ACC112 (cell line): Measurements from ENCODE around the gene ZNF710.
A peak's percentile ranks its signal among the peaks of the same experiment; 100 is the strongest.

ENCODE experiments used
- H2AFZ ChIP-seq: fragments of 200-600 bp; sonication (generic); one replicate; pipeline ENCODE4 v1.6.0; 2017; ENCODE audit warnings: antibody characterized with exemption, low read length; ENCODE audit not compliant: unreplicated experiment
- H3K27ac ChIP-seq: fragments of 200-600 bp; sonication (generic); 2 replicates; pipeline ENCODE4 v1.5.1; 2014; ENCODE audit warnings: low read depth, mild to moderate bottlenecking, antibody characterized with exemption, low read length, moderate library complexity
- H3K27me3 ChIP-seq: fragments of 200-600 bp; sonication (generic); 2 replicates; pipeline ENCODE4 v1.6.1; 2014; ENCODE audit warnings: mild to moderate bottlenecking, antibody characterized with exemption, low read length, moderate library complexity, mixed read lengths; ENCODE audit not compliant: insufficient read depth
- H3K36me3 ChIP-seq: fragments of 200-600 bp; sonication (generic); 2 replicates; pipeline ENCODE4 v1.6.1; 2016; ENCODE audit warnings: mild to moderate bottlenecking, antibody characterized with exemption, low read length, moderate library complexity, mixed read lengths; ENCODE audit not compliant: insufficient read depth
- H3K4me1 ChIP-seq: fragments of 200-600 bp; sonication (generic); one replicate; pipeline ENCODE4 v1.6.1; 2016; ENCODE audit warnings: low read length, mixed read lengths; ENCODE audit not compliant: insufficient read depth, unreplicated experiment, control insufficient read depth
- H3K4me3 ChIP-seq: fragments of 200-600 bp; sonication (generic); 2 replicates; pipeline ENCODE4 v1.5.1; 2014; ENCODE audit warnings: mild to moderate bottlenecking, low read depth, low read length
- H3K79me2 ChIP-seq: fragments of 200-600 bp; sonication (generic); one replicate; pipeline ENCODE4 v1.6.0; 2016; ENCODE audit warnings: low read length; ENCODE audit not compliant: control insufficient read depth, unreplicated experiment, insufficient read depth

The ZNF710 gene

GRCh38 chr15:90004671-90005070 lies 3.5 kb downstream of the ZNF710 start:
- Histone ChIP-seq H2AFZ (peak overlapping the region; percentile 70), H3K27me3 (no peaks in the 10 kb centered on the region), H3K4me1 (peaks cover 38% of the 10 kb centered on the region), H3K27ac (peak overlapping the region; percentile 96), H3K36me3 (peaks cover 4% of the 10 kb centered on the region; the same call in 1 of the 2 replicates), H3K4me3 (peak overlapping the region; percentile 90), H3K79me2 (peaks cover 62% of the 10 kb centered on the region)

- no peak overlapping the region for H3K4me3 ChIP-seq
- H3K36me3 ChIP-seq: peaks cover 8% of the 10 kb centered on the region
- peaks cover 35% of the 10 kb centered on the region for H3K4me1 ChIP-seq
- H3K79me2 ChIP-seq: peaks cover 69% of the 10 kb centered on the region
- H3K27ac ChIP-seq: 0 out of 2 replicates have a peak overlapping the region, but pooled peaks have one; percentile 15
- H2AFZ ChIP-seq: no peak overlapping the region
- no peaks in the 10 kb centered on the region for H3K27me3 ChIP-seq
These were observed 5.3 kb downstream of the ZNF710 start for GRCh38 chr15:90006217-90007075.

GRCh38 chr15:90007076-90007460 lies 5.9 kb downstream of the ZNF710 start:
- Histone ChIP-seq H3K27me3 (no peaks in the 10 kb centered on the region), H3K4me1 (peaks cover 35% of the 10 kb centered on the region), H3K79me2 (peaks cover 75% of the 10 kb centered on the region), H3K36me3 (peaks cover 11% of the 10 kb centered on the region), H3K4me3 (no peak overlapping the region), H3K27ac (no peak overlapping the region), H2AFZ (no peak overlapping the region)

- no peak overlapping the region for H3K27ac ChIP-seq
- H3K79me2 ChIP-seq: peaks cover 64% of the 10 kb centered on the region
- no peak overlapping the region for H2AFZ ChIP-seq
- H3K4me1 ChIP-seq: peaks cover 27% of the 10 kb centered on the region
- peaks cover 13% of the 10 kb centered on the region for H3K36me3 ChIP-seq
- no peak overlapping the region for H3K4me3 ChIP-seq
- no peaks in the 10 kb centered on the region for H3K27me3 ChIP-seq
These were observed 7.5 kb downstream of the ZNF710 start for GRCh38 chr15:90008607-90009006.

- Histone ChIP-seq H3K79me2 (peaks cover 57% of the 10 kb centered on the region), H2AFZ (no peak overlapping the region), H3K27ac (no peak overlapping the region), H3K4me3 (no peak overlapping the region), H3K4me1 (peaks cover 18% of the 10 kb centered on the region), H3K36me3 (peaks cover 15% of the 10 kb centered on the region), H3K27me3 (no peaks in the 10 kb centered on the region)
These were observed 8.3 kb downstream of the ZNF710 start for GRCh38 chr15:90009301-90010022.

GRCh38 chr15:90011705-90012104 lies 10.6 kb downstream of the ZNF710 start:
- Histone ChIP-seq H3K27me3 (no peaks in the 10 kb centered on the region), H3K27ac (no peak overlapping the region), H3K79me2 (peaks cover 49% of the 10 kb centered on the region), H3K4me1 (no peaks in the 10 kb centered on the region), H3K36me3 (peaks cover 15% of the 10 kb centered on the region), H3K4me3 (no peak overlapping the region), H2AFZ (no peak overlapping the region)

- H3K4me3 ChIP-seq: no peak overlapping the region
- no peak overlapping the region for H2AFZ ChIP-seq
- H3K27ac ChIP-seq: no peak overlapping the region
- peaks cover 15% of the 10 kb centered on the region for H3K36me3 ChIP-seq
- no peaks in the 10 kb centered on the region for H3K27me3 ChIP-seq
- peaks cover 44% of the 10 kb centered on the region for H3K79me2 ChIP-seq
- no peaks in the 10 kb centered on the region for H3K4me1 ChIP-seq
These were observed 12.4 kb downstream of the ZNF710 start for GRCh38 chr15:90013503-90013937.

- no peak overlapping the region for H3K27ac ChIP-seq
- H3K27me3 ChIP-seq: no peaks in the 10 kb centered on the region
- H3K36me3 ChIP-seq: peaks cover 11% of the 10 kb centered on the region
- H3K79me2 ChIP-seq: peaks cover 38% of the 10 kb centered on the region
- H3K4me3 ChIP-seq: no peak overlapping the region
- no peak overlapping the region for H2AFZ ChIP-seq
- no peaks in the 10 kb centered on the region for H3K4me1 ChIP-seq
These were observed 14.2 kb downstream of the ZNF710 start for GRCh38 chr15:90015294-90015693.

- no peaks in the 10 kb centered on the region for H3K4me1 ChIP-seq
- H3K79me2 ChIP-seq: peaks cover 43% of the 10 kb centered on the region
- H3K36me3 ChIP-seq: peaks cover 11% of the 10 kb centered on the region
- no peak overlapping the region for H3K27ac ChIP-seq
- no peak overlapping the region for H2AFZ ChIP-seq
- H3K4me3 ChIP-seq: no peak overlapping the region
- H3K27me3 ChIP-seq: no peaks in the 10 kb centered on the region
These were observed 14.6 kb downstream of the ZNF710 start for GRCh38 chr15:90015749-90016148.

- Histone ChIP-seq H3K4me1 (no peaks in the 10 kb centered on the region), H3K27me3 (no peaks in the 10 kb centered on the region), H3K4me3 (no peak overlapping the region), H3K27ac (no peak overlapping the region), H2AFZ (no peak overlapping the region), H3K79me2 (peaks cover 42% of the 10 kb centered on the region), H3K36me3 (peaks cover 4% of the 10 kb centered on the region)
These were observed 15.6 kb downstream of the ZNF710 start for GRCh38 chr15:90016721-90017120.
